K562 (cell line): ENCODE measurements around the gene MYH6. TPM values are rescaled to one million over a fixed set of nuclear protein-coding genes. Genes with fewer than 3 reads are reported as not detected.

Experiments used
- ATAC-seq: fragments of 200-7000 bp; cut with Tn5 transposase; 3 replicates; pipeline ENCODE4 v1.9.1; 2020; ENCODE audit warnings: moderate library complexity
- BruUV-seq: library from RNA; stranded (reverse); fragments of 400-500 nt; replicated peaks from 2 replicates; lab custom pipeline; 2021; lab: Mats Ljungman, UMichigan
- CTCF ChIA-PET: fragments of 300-600 bp; formaldehyde crosslinking; extraction: SDS; loops from one replicate; lab custom pipeline; 2021; ENCODE audit warnings: low intra/inter-chr PET ratio; lab: Yijun Ruan, JAX
- POLR2A ChIA-PET: fragments of 300-600, 350-650 bp; sonication (Branson Sonifier 250); formaldehyde crosslinking; extraction: SDS; loops from one replicate; lab custom pipeline; 2021; ENCODE audit warnings: antibody characterized with exemption, inconsistent platforms; lab: Yijun Ruan, JAX
- DNase-seq, 4 experiments: peaks; one replicate each; pipeline versions ENCODE4 v3.0.0 to v3.0.0-alpha.2; 2011 to 2018; ENCODE audit warnings: low spot score in 3 of 4, mixed read lengths in 3 of 4; ENCODE audit errors: extremely low read depth in 1 of 4
- FAIRE-seq: peaks from 2 replicates; lab custom pipeline; 2011; peaks lifted over from hg19 to GRCh38; lab: Jason Lieb, UNC
- H2AFZ ChIP-seq: 2 replicates; pipeline ENCODE4 v1.6.0; 2011; ENCODE audit warnings: low read depth, low read length, control low read depth, inconsistent platforms
- H3K27ac ChIP-seq: fragments of 200-600 bp; 3 replicates; pipeline ENCODE4 v1.8.0; 2011; ENCODE audit warnings: low read depth, mild to moderate bottlenecking, control low read depth, inconsistent platforms, low read length, moderate library complexity, mixed read lengths; ENCODE audit errors: extremely low read depth
- H3K27me3 ChIP-seq, 2 experiments: fragments of 300-600 bp in 1 of 2; 2 replicates in 1 of 2; 3 replicates in 1 of 2; pipeline versions ENCODE4 v1.6.0 to v1.8.0; 2011; ENCODE audit warnings: inconsistent platforms in 2 of 2, low read length in 2 of 2, mild to moderate bottlenecking in 1 of 2, mixed read lengths in 1 of 2, moderate library complexity in 1 of 2; ENCODE audit not compliant: control insufficient read depth in 2 of 2, insufficient read depth in 2 of 2
- H3K36me3 ChIP-seq: fragments of 300-600 bp; 3 replicates; pipeline ENCODE4 v1.8.0; 2011; ENCODE audit warnings: mild to moderate bottlenecking, low read length, inconsistent platforms; ENCODE audit not compliant: control insufficient read depth, insufficient read depth
- H3K4me1 ChIP-seq, 2 experiments: fragments of 200-600 bp in 1 of 2; replicated peaks in 1 of 2; 2 replicates in 1 of 2; 3 replicates in 1 of 2; pipeline versions ENCODE4 v1.5.1 to v1.8.0; 2011; ENCODE audit warnings: inconsistent platforms in 2 of 2, low read length in 2 of 2, mild to moderate bottlenecking in 1 of 2, mixed read lengths in 1 of 2, moderate library complexity in 1 of 2; ENCODE audit not compliant: control insufficient read depth in 2 of 2, insufficient read depth in 2 of 2
- H3K4me2 ChIP-seq: 2 replicates; pipeline ENCODE4 v1.6.1; 2011; ENCODE audit warnings: low read length, control low read depth, inconsistent platforms, mixed read lengths; ENCODE audit not compliant: insufficient read depth
- H3K4me3 ChIP-seq: fragments of 200-600 bp; sonication (generic), shearing (Covaris generic); 2 replicates; pipeline ENCODE4 v1.5.1; 2016; ENCODE audit warnings: control low read depth, inconsistent platforms
- H3K79me2 ChIP-seq: fragments of 200-600 bp; 3 replicates; pipeline ENCODE4 v1.8.0; 2011; ENCODE audit warnings: low read length, inconsistent platforms; ENCODE audit not compliant: control insufficient read depth, insufficient read depth
- H3K9ac ChIP-seq, 2 experiments: 2 replicates each; pipeline versions ENCODE4 v1.6.0 to v1.6.1; 2011; ENCODE audit warnings: low read depth in 2 of 2, low read length in 2 of 2, control low read depth in 1 of 2, inconsistent platforms in 1 of 2, mild to moderate bottlenecking in 1 of 2, mixed read lengths in 1 of 2; ENCODE audit not compliant: insufficient read depth in 1 of 2
- H3K9me1 ChIP-seq: one replicate; pipeline ENCODE4 v1.6.0; 2011; ENCODE audit warnings: inconsistent platforms, mild to moderate bottlenecking, low read length, moderate library complexity; ENCODE audit not compliant: control insufficient read depth, insufficient read depth
- H3K9me3 ChIP-seq: replicated peaks from 2 replicates; pipeline ENCODE4 v1.5.1; 2011; ENCODE audit warnings: low read depth, low read length, inconsistent platforms; ENCODE audit not compliant: control insufficient read depth, insufficient read depth
- H4K20me1 ChIP-seq: replicated peaks from 2 replicates; pipeline ENCODE4 v1.6.1; 2011; ENCODE audit warnings: low read length, inconsistent platforms, mixed read lengths; ENCODE audit not compliant: control insufficient read depth, insufficient read depth
- ETV6 ChIP-seq, 3 experiments: fragments of 150-350 bp in 1 of 3; sonication (generic) in 1 of 3; formaldehyde crosslinking in 1 of 3; IDR thresholded peaks; 2 replicates each; pipeline versions ENCODE4 v1.6.1 to v1.8.0; 2014 to 2022; ENCODE audit warnings: borderline replicate concordance in 2 of 3, low read depth in 2 of 3, antibody characterized with exemption in 1 of 3, low read length in 1 of 3, mild to moderate bottlenecking in 1 of 3, missing genetic modification reagents in 1 of 3
- NUFIP1 ChIP-seq: fragments of 450-650 bp; IDR thresholded peaks from 2 replicates; pipeline ENCODE4 v1.6.1; 2018; ENCODE audit not compliant: partially characterized antibody
- PREB ChIP-seq: sonication (generic); formaldehyde crosslinking; IDR thresholded peaks from 2 replicates; pipeline ENCODE4 v1.8.1; 2023; ENCODE audit warnings: mild to moderate bottlenecking, missing genetic modification reagents
- SP1 ChIP-seq: sonication (generic); formaldehyde crosslinking; IDR thresholded peaks from 2 replicates; pipeline ENCODE4 v1.8.1; 2022; ENCODE audit warnings: mild to moderate bottlenecking, missing genetic modification reagents
- TCF15 ChIP-seq: fragments of 250-450 bp; sonication (Bioruptor Pico); IDR thresholded peaks from 2 replicates; pipeline ENCODE4 v1.8.0; 2022; ENCODE audit warnings: moderate library complexity, mild to moderate bottlenecking, inconsistent platforms
- ZBTB2 ChIP-seq: fragments of 450-650 bp; IDR thresholded peaks from 2 replicates; pipeline ENCODE4 v1.6.1; 2016; ENCODE audit warnings: antibody characterized with exemption
- WGBS: fragments of 100-300 bp; shearing (Covaris generic); methylation state at CpG from one replicate; pipeline ENCODE4 v1.1.6; 2016; ENCODE audit warnings: low coverage, mixed read lengths; ENCODE audit not compliant: insufficient coverage; ENCODE audit errors: missing lambda C conversion rate; 5-methylcytosine and 5-hydroxymethylcytosine counted together
- in situ Hi-C: fragments of 300-500 bp; cut with MboI; formaldehyde crosslinking; loops from 4 replicates; pipeline ENCODE4 v1.15.0; 2018; ENCODE audit warnings: inconsistent platforms, mixed read lengths
- intact Hi-C: fragments of 100-400 bp; cut with micrococcal nuclease; formaldehyde crosslinking; loops from 2 replicates; pipeline ENCODE4 v1.14.2; 2022
- polyA plus RNA-seq, 8 experiments: library from polyadenylated mRNA; depleted of rRNA in 4 of 8; stranded (reverse) in 5 of 8; unstranded in 3 of 8; fragments of >200 nt; fragmentation: Nextera tagmentation in 2 of 8; fragmentation: Illumina TruSeq in 1 of 8; extraction: Ambion mirVana in 2 of 8; extraction: Trizol in 1 of 8; gene quantifications; 2 replicates each; pipeline versions ENCODE4 v1.2.1 to v1.2.3, GENCODE V29; 2011 to 2014; ENCODE audit warnings: inconsistent platforms in 1 of 8, missing spikeins in 1 of 8
- total RNA-seq, 7 experiments: library from RNA; depleted of rRNA in 6 of 7; stranded (reverse); fragments of >200 nt in 6 of 7; fragmentation: Illumina TruSeq in 2 of 7; extraction: Trizol in 2 of 7; gene quantifications; 2 replicates each; pipeline versions ENCODE4 v1.2.1 to v1.2.3, GENCODE V29; 2011 to 2021; ENCODE audit warnings: low replicate concordance in 1 of 7
- TF ChIP-seq, protein P1 (sequence below), 3 experiments: IDR thresholded peaks in 2 of 3; conservative IDR thresholded peaks in 1 of 3; 2 replicates each; pipeline ENCODE4 v1.5.1; 2011 to 2012; ENCODE audit warnings: low read length in 3 of 3, mild to moderate bottlenecking in 3 of 3, control low read depth in 2 of 3, improper control_type of control experiment in 1 of 3, inconsistent platforms in 1 of 3, low read depth in 1 of 3, mixed read lengths in 1 of 3, moderate library complexity in 1 of 3; ENCODE audit not compliant: insufficient read depth in 2 of 3
- TF ChIP-seq, protein P2 (sequence below): IDR thresholded peaks from 2 replicates; pipeline ENCODE4 v1.6.1; 2011; ENCODE audit warnings: borderline replicate concordance, low read depth, mild to moderate bottlenecking, moderate library complexity, low read length; ENCODE audit not compliant: insufficient read depth, poor library complexity, severe bottlenecking

The MYH6 gene
- total and polyA plus RNA-seq, 9 of the 15 experiments (the other 6 are each of a cell fraction or from before 2014, with no cell fraction given) = not detected

GRCh38 chr14:23351681-23352505, 56.2 kb downstream of the MYH6 start:
- Histone ChIP-seq H3K79me2 (no peaks in the 10 kb centered on the region), H4K20me1 (no peaks in the 10 kb centered on the region; the same call in 1 of the 2 replicates), H3K9me1 (no peaks in the 10 kb centered on the region), H3K27ac (no peak overlapping the region), H3K27me3 (peaks cover 15 to 38% of the 10 kb centered on the region in 2 experiments), H3K9ac (no peak overlapping the region), H3K4me3 (no peak overlapping the region), H3K9me3 (no peaks in the 10 kb centered on the region), H2AFZ (no peak overlapping the region), H3K36me3 (no peaks in the 10 kb centered on the region), H3K4me2 (no peak overlapping the region), H3K4me1 (peaks cover 0 to 18% of the 10 kb centered on the region in 2 experiments; a peak in 2 of 5 replicates)
- in situ Hi-C loops = no loop called here
- 16% methylated on average over 23 of the region's 61 CpGs for WGBS
- TF ChIP-seq, protein P1, sequence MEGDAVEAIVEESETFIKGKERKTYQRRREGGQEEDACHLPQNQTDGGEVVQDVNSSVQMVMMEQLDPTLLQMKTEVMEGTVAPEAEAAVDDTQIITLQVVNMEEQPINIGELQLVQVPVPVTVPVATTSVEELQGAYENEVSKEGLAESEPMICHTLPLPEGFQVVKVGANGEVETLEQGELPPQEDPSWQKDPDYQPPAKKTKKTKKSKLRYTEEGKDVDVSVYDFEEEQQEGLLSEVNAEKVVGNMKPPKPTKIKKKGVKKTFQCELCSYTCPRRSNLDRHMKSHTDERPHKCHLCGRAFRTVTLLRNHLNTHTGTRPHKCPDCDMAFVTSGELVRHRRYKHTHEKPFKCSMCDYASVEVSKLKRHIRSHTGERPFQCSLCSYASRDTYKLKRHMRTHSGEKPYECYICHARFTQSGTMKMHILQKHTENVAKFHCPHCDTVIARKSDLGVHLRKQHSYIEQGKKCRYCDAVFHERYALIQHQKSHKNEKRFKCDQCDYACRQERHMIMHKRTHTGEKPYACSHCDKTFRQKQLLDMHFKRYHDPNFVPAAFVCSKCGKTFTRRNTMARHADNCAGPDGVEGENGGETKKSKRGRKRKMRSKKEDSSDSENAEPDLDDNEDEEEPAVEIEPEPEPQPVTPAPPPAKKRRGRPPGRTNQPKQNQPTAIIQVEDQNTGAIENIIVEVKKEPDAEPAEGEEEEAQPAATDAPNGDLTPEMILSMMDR (IDR thresholded peaks at IDR 0.05 in 2 of 3, conservative IDR thresholded peaks at IDR 0.05 in 1 of 3; ENCODE audit: insufficient read depth in 2 of 3, low read depth in 1 of 3, low read length in 3 of 3) = 0 out of 6 replicates have a peak, but pooled peaks of 1 of the 3 experiments have one; percentile 5
- TF ChIP-seq SP1 (CRISPR knock-in tag) (no peak), ZBTB2 (no peak), TCF15 (CRISPR knock-in tag) (no peak), ETV6 (IDR thresholded peaks at IDR 0.05; ENCODE audit: borderline replicate concordance in 1 of 2, low read depth in 2 of 2, low read length in 1 of 2) (no peak), ETV6 (CRISPR knock-in tag; IDR thresholded peaks at IDR 0.05; ENCODE audit: borderline replicate concordance) (no peak), PREB (CRISPR knock-in tag) (no peak), NUFIP1 (no peak)
- TF ChIP-seq, protein P2, sequence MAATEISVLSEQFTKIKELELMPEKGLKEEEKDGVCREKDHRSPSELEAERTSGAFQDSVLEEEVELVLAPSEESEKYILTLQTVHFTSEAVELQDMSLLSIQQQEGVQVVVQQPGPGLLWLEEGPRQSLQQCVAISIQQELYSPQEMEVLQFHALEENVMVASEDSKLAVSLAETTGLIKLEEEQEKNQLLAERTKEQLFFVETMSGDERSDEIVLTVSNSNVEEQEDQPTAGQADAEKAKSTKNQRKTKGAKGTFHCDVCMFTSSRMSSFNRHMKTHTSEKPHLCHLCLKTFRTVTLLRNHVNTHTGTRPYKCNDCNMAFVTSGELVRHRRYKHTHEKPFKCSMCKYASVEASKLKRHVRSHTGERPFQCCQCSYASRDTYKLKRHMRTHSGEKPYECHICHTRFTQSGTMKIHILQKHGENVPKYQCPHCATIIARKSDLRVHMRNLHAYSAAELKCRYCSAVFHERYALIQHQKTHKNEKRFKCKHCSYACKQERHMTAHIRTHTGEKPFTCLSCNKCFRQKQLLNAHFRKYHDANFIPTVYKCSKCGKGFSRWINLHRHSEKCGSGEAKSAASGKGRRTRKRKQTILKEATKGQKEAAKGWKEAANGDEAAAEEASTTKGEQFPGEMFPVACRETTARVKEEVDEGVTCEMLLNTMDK = peak; percentile 15
- intact Hi-C loops = no loop called here
- DNase-seq (peak in 2 of 4 experiments; percentile 27 to 28), ATAC-seq (peak; percentile 61), FAIRE-seq (no peak)
- no TSS peak for BruUV-seq
- CTCF ChIA-PET = interaction anchor here (0.7 kb wide), 1 partner anchor 98 kb away, joined by 4 read pairs; no protein-coding TSS in a partner anchor
- POLR2A ChIA-PET = no interaction called here
